Measurements from ENCODE around the gene AGBL4.

The AGBL4 gene

GRCh38 chr1:48917901-48918603, 1105.7 kb downstream of the AGBL4 start:
- TF ChIP-seq POLR2A (IDR thresholded peaks at IDR 0.05; ENCODE audit: low read depth, low read length) = no peak
- FAIRE-seq (no peak), DNase-seq (ENCODE audit: insufficient read length, low spot score) (no peak)

- no peak for TF ChIP-seq POLR2A (IDR thresholded peaks at IDR 0.05; ENCODE audit: low read depth, low read length)
- FAIRE-seq = no peak
- DNase-seq (ENCODE audit: insufficient read length, low spot score) = no peak
Observed at GRCh38 chr1:48917070-48917454, 1106.7 kb downstream of the AGBL4 start.

GRCh38 chr1:48916130-48917069, 1107.4 kb downstream of the AGBL4 start:
- DNase-seq (ENCODE audit: insufficient read length, low spot score) (peak; percentile 8), FAIRE-seq (peak; percentile 89)
- no peak for TF ChIP-seq POLR2A (IDR thresholded peaks at IDR 0.05; ENCODE audit: low read depth, low read length)

- TF ChIP-seq POLR2A (IDR thresholded peaks at IDR 0.05; ENCODE audit: low read depth, low read length) = no peak
- DNase-seq (ENCODE audit: insufficient read length, low spot score) (no peak), FAIRE-seq (no peak)
Observed at GRCh38 chr1:48908606-48909005, 1115.1 kb downstream of the AGBL4 start.

GRCh38 chr1:48906729-48907128, 1117.0 kb downstream of the AGBL4 start:
- FAIRE-seq = no peak
- DNase-seq (ENCODE audit: insufficient read length, low spot score) = no peak
- TF ChIP-seq POLR2A (IDR thresholded peaks at IDR 0.05; ENCODE audit: low read depth, low read length) = no peak

- TF ChIP-seq POLR2A (IDR thresholded peaks at IDR 0.05; ENCODE audit: low read depth, low read length) = no peak
Observed at GRCh38 chr1:48906164-48906563, 1117.6 kb downstream of the AGBL4 start.

GRCh38 chr1:48903291-48903690, 1120.5 kb downstream of the AGBL4 start:
- TF ChIP-seq POLR2A (IDR thresholded peaks at IDR 0.05; ENCODE audit: low read depth, low read length) = no peak
- DNase-seq (ENCODE audit: insufficient read length, low spot score) (no peak), FAIRE-seq (no peak)

More at GRCh38 chr1:48906164-48906563, 1117.6 kb downstream of the AGBL4 start:
- FAIRE-seq = no peak
- no peak for DNase-seq (ENCODE audit: insufficient read length, low spot score)

GRCh38 chr1:48898894-48899293, 1124.9 kb downstream of the AGBL4 start:
- no peak for DNase-seq (ENCODE audit: insufficient read length, low spot score)

GRCh38 chr1:48889615-48890014, 1134.1 kb downstream of the AGBL4 start:
- no peak for TF ChIP-seq POLR2A (IDR thresholded peaks at IDR 0.05; ENCODE audit: low read depth, low read length)
- DNase-seq (ENCODE audit: insufficient read length, low spot score) (no peak), FAIRE-seq (no peak)

More at GRCh38 chr1:48898894-48899293, 1124.9 kb downstream of the AGBL4 start:
- no peak for FAIRE-seq
- no peak for TF ChIP-seq POLR2A (IDR thresholded peaks at IDR 0.05; ENCODE audit: low read depth, low read length)

- DNase-seq (ENCODE audit: insufficient read length, low spot score) = no peak
Observed at GRCh38 chr1:48889082-48889481, 1134.7 kb downstream of the AGBL4 start.

GRCh38 chr1:48887796-48888195, 1136.0 kb downstream of the AGBL4 start:
- no peak for FAIRE-seq
- no peak for DNase-seq (ENCODE audit: insufficient read length, low spot score)

More at GRCh38 chr1:48889082-48889481, 1134.7 kb downstream of the AGBL4 start:
- FAIRE-seq = no peak
- no peak for TF ChIP-seq POLR2A (IDR thresholded peaks at IDR 0.05; ENCODE audit: low read depth, low read length)

GRCh38 chr1:48882020-48882419, 1141.7 kb downstream of the AGBL4 start:
- TF ChIP-seq POLR2A (IDR thresholded peaks at IDR 0.05; ENCODE audit: low read depth, low read length) = no peak
- no peak for FAIRE-seq

More at GRCh38 chr1:48887796-48888195, 1136.0 kb downstream of the AGBL4 start:
- no peak for TF ChIP-seq POLR2A (IDR thresholded peaks at IDR 0.05; ENCODE audit: low read depth, low read length)

GRCh38 chr1:48878191-48878940, 1145.4 kb downstream of the AGBL4 start:
- FAIRE-seq = peak; percentile 99
- TF ChIP-seq POLR2A (IDR thresholded peaks at IDR 0.05; ENCODE audit: low read depth, low read length) = no peak
- peak; percentile 12 for DNase-seq (ENCODE audit: insufficient read length, low spot score)

More at GRCh38 chr1:48882020-48882419, 1141.7 kb downstream of the AGBL4 start:
- no peak for DNase-seq (ENCODE audit: insufficient read length, low spot score)

All from H54 (cell line).